Daoy (cell line): ENCODE results near the gene GCDH. TPM values are rescaled to one million over a fixed set of nuclear protein-coding genes. Genes with fewer than 3 reads are reported as not detected.
A peak's percentile ranks its signal among the peaks of the same experiment; 100 is the strongest.
"Not testable (repeated sequence)": the region's sequence is repeated elsewhere in the genome, so short reads cannot be mapped to it uniquely, and the experiment has no call there.

ENCODE experiments used
- DNase-seq: peaks from one replicate; pipeline ENCODE4 v3.0.0-alpha.2; 2015; ENCODE audit warnings: low read depth
- total RNA-seq: library from RNA; depleted of rRNA; stranded (reverse); fragments of >200 nt; shearing (Covaris generic); gene quantifications from 2 replicates; pipeline ENCODE4 v1.2.3, GENCODE V29; 2014

The GCDH gene
- total RNA-seq, 1 experiment from 2014 or later = 47.0 TPM

DNA sequence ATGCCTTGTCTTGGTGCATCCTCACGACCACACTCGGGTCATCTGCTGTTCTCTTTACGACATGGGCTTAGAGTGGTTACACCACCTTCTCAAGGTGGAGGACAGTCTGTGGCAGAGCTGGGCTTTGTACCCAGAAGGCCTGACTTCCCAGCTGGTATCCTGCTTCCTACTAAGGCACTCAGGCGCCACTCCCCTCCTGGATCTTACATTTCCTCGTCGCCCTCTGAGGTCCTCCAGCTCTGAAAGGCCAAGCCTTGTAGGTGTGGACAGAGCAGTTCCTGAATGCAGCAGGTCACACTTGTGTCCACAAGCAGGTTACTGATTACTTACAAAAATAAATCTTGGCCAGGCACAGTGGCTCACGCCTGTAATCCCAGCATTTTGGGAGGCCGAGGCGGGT is 16.2 kb downstream of the GCDH start:
- no peak for DNase-seq

DNA sequence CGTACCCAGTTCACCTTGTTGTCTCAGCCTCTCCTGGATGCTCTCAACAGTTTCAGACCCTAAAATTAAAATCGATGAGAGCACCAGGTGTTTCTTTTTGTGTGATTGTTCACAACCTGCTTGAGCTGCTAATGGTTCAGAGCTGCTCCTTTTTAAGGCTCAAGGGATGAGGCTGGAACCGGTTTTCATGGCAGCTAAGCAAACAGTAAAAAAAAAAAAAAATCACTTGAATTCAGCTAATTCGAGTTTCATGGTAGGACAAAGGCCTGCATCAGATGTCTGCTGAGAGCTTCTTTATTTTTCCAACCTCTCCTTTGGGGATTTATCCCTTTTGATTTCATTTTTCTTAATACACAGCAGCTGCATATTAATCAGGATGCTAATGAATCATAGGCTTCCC is 21.6 kb downstream of the GCDH start:
- no peak for DNase-seq

DNA sequence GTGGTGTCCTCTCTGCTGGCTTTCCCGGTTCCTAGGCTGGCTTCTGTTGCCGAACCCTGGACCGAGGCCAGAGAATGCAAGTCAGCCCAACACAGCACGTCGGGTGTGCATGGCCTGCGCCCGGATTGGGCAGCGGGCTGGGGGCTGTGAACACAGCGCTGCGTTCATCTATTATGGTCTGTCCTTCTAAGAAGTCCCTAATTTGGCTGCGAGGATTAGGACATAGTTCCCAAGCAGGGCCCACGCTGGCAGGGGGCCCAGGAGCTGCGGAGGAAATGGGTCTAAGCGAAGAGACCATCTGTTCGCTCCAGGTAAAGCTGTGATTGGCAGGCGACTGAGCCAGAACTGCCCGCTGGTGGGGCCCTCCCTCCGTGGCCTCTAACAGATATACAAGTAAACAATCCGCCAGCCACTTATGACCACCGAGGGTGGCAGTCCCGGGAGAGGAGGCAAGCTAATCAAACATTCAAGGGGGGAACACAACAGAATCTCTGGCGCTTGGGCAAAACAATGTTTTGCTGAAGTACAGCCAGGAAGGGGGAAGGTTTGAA is 22.1 kb downstream of the GCDH start:
- no peak for DNase-seq

DNA sequence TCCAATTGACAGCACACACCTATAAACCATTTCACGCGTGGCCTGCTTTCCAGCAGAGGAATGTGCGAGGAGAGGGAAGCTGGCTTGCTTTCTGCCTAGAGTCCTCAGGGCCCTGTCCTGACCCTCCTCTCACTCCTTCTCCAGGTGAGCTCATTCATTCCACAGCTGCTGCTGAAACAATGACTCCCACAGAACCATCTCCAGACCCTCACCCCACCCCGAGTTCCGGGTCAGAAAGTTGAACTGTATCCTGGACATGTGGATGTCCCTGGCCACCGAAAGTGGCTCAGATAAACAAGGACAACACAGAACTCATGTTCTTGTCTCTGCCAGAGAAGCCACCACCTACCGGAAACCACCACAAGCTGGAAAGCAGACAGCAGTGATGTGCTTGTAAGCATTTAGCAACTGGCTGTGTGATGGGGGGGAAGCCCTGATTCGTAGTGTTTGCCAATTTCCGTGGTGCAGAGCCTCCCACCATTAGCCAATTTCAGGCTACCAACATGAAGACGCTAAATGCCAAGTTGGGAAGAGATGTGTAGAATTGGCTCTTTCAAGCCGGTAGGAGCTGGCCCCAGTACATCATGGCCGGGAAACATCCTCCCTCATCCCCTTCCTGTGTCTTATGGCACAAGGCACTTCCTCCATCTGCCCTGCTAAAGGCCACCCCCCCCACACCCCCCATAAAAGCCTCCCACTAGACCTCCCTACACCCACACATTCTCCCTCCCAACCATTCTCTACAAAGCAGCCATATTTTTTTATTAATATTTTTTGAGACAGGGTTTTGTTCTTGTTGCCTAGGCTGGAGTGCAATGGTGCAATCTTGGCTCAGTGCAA is 23.1 kb downstream of the GCDH start:
- DNase-seq = no peak

DNA sequence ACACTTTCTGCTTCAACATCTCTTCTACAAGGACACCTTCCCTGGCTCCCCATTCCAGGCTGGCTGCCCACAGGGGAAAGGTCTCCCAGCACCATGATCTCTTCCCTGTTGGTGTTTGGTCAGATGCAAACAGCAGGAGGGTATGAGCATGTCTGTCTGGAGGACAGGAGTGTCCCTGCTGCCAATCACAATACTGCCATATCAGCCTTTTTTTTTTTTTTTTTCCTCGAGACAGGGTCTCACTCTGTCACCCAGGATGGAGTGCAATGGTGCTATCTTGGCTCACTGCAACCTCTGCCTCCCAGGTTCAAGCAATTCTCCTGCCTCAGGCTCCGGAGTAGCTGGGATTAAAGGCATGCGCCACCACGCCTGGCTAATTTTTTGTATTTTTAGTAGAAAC is 24.9 kb downstream of the GCDH start:
- not testable (repeated sequence) for DNase-seq

DNA sequence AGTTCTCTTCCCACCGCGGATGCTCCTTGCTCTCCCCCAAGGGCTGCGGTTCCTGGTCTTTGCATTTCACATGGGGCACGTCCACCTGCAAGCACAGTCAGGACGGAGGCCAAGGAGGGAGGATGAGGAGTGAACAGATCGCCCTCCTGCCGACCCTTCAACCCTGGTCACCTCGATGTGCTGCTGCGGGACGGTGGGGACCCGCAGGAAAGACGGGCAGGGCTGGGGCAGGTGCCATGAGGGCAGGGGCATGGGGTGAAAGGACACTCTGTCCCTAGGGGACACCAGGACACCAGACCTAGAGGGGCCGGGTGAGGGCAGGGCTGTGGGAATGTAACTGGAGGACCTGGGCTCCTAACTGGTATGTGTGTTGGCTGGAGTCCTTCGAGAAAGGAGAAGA is 27.3 kb downstream of the GCDH start:
- no peak for DNase-seq

DNA sequence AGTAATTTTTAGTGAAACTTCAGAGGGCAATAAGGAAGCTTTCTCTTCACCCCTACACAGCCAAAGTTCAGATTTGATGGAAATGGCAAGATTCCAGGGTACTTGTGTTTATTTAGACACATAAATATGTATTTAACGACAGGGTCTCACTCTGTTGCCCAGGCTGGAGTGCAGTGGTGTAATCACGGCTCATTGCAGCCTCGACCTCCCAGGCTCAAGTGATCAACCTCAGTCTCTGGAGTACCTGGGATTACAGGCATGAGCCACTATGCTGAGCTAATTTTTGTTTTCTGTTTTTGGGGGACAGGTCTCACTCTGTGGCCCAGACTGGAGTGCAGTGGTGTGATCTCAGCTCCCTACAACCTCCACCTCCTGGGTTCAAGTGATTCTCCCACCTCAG is 30.1 kb downstream of the GCDH start:
- DNase-seq = no peak

DNA sequence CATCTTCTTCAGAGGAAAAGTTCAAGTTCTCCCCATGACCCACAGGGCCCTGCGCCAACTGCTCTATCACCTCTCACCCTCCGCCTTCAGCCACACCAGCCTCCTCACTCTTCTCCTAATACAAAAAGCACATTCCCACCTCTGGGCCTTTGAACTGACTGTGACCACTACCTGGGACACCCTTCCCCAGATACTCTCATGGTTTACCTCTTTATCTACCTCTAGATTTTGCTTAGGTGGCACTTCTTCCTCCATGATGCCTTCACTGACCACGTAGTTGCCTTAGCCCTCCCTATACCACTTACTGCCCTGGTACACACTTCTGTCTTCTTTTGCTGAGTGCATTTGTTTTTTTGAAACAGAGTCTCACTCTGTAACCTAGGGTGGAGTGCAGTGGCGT is 32.0 kb downstream of the GCDH start:
- DNase-seq = no peak

DNA sequence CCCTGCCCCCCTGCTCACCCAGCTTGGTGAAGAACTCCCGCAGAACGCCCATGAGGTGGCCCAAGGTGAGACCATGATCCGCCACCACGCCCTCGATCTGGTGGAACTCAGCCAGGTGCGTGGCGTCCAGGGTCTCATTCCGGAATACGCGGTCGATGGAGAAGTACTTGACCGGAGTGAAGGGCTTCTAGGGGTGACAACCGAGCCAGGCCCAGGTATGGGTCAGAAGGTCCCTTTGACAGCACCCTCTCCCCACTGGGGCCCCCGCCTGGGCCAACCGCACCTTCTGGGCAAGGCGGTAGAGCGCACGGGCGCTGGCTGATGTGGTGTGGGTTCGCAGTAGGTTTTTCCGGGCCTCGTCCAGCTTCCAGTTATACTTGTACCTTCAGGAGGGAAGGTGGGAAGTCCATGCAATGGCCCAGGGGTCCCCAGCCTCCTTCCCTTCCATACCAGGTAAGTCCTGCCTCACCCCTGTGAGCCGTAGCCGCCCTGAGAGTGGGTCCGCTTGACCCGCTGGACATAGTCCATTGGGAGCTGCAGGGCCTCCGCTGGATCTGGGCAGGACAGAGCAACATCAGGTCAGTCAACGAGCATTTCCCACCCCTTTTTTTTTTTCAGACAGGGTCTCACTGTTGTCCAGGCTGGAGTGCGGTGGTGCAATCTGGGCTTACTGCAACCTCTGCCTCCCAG is 33.8 kb downstream of the GCDH start:
- no peak for DNase-seq

DNA sequence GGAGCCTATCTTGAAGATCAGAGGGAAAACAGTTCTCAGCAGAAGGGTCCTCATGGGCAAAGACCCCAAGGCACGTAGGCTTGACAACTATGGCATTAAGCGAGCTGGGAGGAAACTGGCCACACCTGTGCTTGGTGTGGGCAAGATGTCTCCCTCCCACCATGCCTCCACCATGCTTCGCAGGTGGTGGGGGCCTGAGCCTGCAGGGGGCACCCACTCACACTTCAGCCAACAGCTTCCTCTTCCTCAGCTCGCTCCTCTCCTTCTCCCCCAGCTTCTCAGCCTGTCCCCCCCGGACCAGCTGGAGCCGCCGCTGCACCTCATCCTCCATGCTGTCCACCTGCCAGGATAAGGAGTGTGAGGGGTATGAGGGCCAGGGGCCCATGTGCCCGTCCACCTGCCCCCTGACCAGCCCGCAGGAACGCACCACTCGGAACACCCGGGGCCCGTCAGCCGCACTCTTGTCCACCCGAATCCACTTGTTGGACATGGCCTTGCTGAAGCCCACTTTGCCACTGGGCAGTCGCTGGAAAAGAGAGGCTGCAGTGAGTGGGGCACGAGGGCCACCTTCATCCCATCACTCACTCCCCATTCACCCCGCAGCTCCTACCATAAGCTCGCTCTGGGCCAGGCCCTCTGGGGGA is 39.2 kb downstream of the GCDH start:
- DNase-seq = no peak

DNA sequence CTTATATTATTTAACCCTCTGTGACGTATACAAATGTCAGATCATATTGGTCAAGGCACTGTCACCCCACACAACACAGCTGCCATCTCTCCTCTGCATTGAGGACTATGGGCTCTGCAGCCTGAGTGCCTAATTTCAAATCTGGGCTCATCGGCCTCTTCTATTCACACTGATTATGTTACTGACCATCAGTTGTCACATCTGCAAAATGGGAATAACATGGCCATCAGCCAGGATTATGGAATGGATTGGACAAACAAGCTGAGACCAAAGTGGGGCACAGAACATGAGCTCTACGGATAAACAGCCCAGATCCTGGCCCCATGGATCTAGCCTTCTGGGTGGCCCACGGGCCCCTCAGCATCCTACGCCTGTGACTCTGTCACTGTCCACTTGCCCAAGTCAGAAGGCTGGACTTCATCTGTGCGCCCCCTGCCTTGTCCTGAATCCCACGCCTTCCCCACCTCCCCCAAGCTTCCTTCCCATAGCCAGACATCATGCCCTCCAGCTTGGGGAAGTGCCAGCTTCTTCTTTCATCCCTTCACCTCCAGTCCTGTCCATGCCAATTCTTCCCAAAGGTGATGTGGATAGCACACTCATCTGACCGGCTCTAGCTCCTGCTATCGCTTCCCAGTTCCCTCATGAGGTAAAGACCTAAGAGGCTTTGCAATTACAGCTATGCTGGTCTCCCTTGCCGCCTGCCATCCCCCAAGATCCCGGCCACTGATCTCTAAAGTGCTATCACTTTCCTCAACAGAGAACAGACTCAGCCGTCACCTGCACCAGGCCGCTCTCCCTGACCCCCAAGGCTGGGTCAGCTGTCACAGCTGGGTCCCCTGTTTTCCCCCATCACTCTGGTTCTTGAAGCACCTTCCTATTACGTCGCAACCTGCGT is 41.7 kb downstream of the GCDH start:
- DNase-seq = no peak

DNA sequence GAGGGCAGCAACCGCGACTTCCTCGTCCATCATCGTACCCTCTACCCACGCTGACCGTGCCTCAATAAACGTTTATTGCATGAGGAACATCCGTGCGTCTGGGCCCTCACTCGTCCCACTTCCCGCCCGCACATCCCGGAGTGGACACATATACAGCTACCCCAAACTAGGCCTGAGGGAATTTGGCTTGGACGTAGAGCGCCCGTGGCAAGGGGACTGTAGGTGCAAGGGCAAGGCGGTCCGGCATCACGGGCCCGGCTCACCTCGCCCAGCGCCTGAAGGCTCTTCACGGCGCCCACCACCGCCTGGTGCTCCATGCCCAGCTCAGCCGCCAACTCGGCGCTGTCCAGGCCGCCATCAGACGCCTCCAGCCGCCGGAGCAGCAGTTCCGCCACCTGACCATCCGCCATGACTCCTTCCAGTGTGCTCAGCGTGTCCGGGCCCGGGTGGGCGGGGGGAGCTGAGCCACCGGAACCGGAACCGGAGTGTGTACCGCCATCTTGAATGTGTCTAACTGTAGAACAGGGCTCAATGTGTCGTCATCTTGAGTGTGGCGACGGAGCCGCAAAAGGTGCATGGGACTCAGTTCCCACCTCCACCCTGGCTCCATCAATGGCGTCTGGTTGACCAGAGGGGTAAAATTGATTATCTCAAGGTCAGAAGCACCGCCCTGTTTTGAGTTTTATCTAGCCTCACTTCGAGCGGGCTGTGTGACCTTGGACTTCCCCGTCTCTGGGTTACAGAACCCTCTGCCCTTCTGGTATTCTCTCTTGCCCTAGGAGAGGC is 42.5 kb downstream of the GCDH start, which contains the start of gene FARSA:
Gene FARSA, minus strand, starts transcription at position 425 of the 786 bp plus-strand sequence. Its CDS starts 15 bp downstream, at position 410.
- peak; percentile 95 for DNase-seq

DNA sequence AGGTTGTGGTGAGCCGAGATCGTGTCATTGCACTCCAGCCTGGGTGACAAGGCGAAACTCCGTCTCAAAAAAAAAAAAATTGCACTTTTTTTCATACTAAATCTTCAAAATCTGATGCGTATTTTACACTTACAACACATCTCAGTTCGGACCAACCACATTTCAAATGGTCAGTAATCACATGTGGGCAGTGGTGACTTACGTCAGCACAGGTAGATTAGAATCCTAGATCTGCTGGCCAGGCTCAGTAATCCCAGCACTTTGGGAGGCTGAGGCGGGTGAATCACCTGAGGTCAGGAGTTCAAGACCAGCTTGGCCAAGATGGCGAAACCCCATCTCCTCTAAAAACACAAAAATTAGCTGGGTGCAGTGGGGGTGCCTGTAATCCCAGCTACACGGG is 44.1 kb downstream of the GCDH start:
- no peak for DNase-seq

DNA sequence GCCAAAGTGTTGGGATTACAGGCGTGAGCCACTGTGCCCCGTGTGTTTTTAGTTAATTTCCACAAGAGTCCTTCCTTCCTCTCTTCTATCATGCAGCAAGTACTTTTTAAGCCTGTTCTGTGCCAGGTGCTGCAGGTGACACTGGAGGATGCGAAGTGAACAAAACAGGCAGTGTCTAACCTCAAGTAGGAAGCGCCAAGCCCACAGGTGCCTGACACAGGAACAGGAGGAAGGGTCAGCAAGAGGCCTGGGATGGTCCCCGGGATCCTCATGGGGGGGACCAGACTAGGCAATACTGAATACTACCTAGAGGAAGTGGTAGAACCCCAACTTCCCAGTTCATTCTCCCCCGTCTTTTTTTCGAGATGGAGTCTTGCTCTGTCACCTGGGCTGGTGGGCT is 45.6 kb downstream of the GCDH start:
- no peak for DNase-seq

DNA sequence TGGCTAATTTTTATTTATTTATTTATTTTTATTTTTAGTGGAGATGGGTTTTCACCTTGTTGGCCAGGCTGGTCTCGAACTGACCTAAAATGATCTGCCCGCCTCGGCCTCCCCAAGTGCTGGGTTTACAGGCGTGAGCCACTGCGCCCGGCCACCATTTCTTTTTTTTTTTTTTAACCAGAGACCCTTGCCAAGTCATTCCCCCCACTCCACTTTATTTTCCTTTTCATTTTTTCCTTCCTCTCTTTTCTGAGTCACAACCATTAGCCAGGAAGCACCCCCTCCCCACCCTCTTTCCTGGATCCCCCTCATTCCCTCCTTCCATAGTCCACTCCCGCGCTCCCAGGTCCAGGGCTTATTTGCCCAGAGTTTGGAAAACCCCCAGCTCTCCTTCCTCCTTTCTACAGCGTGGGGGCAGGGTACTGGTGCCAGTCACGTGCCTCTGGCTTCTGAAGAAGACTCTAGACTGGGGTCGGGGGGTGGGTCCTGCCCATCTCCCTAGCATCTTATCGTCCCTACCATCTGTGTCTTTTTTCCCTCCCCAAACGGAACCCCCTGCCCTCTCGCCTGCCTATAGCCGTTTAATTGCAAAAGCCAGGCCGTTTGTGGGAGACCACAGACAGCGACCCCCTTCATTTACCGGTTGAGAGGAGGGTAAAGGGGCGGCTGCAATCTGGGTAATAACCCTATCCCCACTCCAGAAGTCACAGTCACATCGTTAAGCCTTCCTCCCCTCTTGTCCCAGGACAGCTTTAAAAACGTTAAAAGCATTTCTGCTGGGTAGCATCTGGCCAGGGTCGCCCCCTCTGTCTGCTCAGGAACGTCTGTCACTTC is 46.4 kb downstream of the GCDH start:
- peak; percentile 50 for DNase-seq

DNA sequence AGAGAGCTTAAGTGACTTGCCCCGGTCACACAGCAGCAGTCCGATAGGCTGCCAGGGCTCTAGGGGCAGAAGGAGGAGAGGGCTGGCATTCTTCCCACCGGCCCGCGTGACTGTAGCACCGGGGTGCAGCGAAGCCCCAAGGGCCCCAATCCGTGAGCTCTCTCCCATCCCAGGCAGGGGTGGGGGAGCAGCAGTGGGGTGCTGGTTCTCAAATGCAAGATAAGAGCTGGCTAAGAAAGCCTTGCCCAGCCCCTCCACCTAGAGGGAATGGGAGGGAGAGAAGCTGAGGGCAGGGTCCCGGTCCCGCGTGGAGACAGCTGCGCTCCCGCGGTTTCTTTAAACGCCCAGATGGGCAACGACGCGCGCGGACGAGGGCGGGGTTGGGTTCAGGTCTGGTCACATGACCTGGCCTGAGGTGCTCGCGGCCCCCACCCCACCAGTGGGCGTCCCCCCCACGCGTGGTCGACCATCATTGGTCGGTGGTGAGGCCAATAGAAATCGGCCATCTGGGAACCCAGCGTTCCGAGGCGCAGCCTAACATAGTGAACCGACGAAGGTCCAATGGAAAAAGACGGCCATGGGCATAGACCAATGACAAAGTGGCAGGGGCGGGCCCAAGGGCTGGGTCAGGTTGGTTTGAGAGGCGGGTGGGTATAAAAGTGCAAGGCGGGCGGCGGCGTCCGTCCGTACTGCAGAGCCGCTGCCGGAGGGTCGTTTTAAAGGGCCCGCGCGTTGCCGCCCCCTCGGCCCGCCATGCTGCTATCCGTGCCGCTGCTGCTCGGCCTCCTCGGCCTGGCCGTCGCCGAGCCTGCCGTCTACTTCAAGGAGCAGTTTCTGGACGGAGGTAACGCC is 47.2 kb downstream of the GCDH start, which contains the start of gene CALR:
Gene CALR, plus strand, starts transcription at position 683 of the 852 bp plus-strand sequence. Its CDS starts 71 bp downstream, at position 754.
- DNase-seq = peak; percentile 99

DNA sequence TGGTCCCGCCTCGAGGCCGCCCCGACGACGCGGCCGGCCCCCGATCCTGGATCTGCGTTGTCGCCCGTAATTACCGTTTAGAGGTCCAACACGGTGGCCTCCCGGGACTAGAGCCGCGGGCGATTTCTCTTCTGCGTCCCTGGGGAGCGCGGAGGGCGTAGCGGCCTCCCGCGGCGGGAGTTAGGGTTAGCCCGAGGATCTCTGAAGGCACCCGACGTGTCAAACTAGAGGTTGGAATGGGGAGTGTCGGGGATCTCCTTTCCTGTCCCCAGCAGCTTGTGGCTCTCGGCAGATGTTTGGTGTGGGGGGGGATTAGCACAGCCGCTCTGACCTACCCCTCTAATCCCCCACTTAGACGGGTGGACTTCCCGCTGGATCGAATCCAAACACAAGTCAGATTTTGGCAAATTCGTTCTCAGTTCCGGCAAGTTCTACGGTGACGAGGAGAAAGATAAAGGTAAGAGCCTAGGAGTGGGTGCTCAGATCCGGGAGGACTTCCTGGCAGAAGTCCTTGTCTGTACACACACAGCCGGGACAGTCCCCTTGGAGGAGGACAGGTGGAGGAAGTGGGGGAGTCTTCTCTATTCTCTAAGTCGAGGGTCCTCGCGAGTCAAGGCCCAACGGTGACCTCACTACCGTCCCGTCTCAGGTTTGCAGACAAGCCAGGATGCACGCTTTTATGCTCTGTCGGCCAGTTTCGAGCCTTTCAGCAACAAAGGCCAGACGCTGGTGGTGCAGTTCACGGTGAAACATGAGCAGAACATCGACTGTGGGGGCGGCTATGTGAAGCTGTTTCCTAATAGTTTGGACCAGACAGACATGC is 48.0 kb downstream of the GCDH start:
- DNase-seq = no peak

DNA sequence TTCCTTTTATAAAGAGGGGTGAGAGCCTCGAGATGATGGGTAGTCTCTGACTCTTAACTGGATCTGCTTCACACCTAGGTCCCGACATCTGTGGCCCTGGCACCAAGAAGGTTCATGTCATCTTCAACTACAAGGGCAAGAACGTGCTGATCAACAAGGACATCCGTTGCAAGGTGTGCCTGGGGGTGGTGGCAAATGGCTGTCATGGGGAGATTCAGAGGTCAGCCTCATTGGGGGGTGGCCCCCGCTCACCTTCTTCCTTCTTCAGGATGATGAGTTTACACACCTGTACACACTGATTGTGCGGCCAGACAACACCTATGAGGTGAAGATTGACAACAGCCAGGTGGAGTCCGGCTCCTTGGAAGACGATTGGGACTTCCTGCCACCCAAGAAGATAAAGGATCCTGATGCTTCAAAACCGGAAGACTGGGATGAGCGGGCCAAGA is 49.0 kb downstream of the GCDH start:
- DNase-seq = no peak
